Brain microvascular endothelial cell (primary cell): ENCODE data around the gene FYN.

Experiments
- DNase-seq: peaks from one replicate; pipeline ENCODE4 v3.0.0-alpha.2; 2020
- H3K27ac ChIP-seq: fragments of 250-450 bp; sonication (Bioruptor Pico); 2 replicates; pipeline ENCODE4 v1.5.1; 2020; ENCODE audit warnings: mild to moderate bottlenecking, moderate library complexity
- H3K27me3 ChIP-seq: fragments of 250-450 bp; sonication (Bioruptor Pico); replicated peaks from 2 replicates; pipeline ENCODE4 v1.5.1; 2020; ENCODE audit warnings: mild to moderate bottlenecking
- H3K36me3 ChIP-seq: fragments of 250-450 bp; sonication (Bioruptor Pico); replicated peaks from 2 replicates; pipeline ENCODE4 v1.5.1; 2020; ENCODE audit warnings: mild to moderate bottlenecking
- H3K4me3 ChIP-seq: 2 replicates; pipeline ENCODE4 v1.5.1; 2011; ENCODE audit warnings: low read depth, mild to moderate bottlenecking, control low read depth, low read length, moderate library complexity
- in situ Hi-C: cut with HindIII; loops from 2 replicates; pipeline ENCODE4 v1.10.0; 2017; ENCODE audit warnings: low sequenced_read_pairs, low pct_ligation_motif_present
- TF ChIP-seq, protein P1 (sequence below): IDR thresholded peaks from 2 replicates; pipeline ENCODE4 v1.5.1; 2011; ENCODE audit warnings: low read depth, mild to moderate bottlenecking, moderate library complexity, low read length, control low read depth, inconsistent platforms; ENCODE audit errors: missing control alignments

FYN gene

DNA sequence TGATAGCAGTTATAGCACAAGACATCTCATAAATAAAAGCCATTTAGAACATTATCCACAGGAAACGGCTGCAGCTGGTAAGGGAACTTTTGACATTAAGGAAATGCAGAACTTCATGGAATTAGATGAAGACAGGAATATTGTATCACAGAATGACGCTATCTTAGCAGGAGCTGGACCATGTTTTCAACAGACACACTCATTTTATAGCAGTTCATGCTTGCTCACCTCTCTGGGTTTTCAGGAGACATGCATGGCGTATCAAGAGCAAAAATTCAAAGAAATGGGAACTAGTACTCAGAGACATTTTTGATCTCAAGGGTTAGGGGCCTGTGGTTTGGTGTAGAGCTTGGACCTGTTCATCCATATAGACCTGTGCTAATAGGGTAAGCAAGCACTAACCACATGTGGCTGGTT, 125.0 kb downstream of the FYN start:
- no peaks in the 10 kb centered on the region for H3K27me3 ChIP-seq
- TF ChIP-seq, protein P1, sequence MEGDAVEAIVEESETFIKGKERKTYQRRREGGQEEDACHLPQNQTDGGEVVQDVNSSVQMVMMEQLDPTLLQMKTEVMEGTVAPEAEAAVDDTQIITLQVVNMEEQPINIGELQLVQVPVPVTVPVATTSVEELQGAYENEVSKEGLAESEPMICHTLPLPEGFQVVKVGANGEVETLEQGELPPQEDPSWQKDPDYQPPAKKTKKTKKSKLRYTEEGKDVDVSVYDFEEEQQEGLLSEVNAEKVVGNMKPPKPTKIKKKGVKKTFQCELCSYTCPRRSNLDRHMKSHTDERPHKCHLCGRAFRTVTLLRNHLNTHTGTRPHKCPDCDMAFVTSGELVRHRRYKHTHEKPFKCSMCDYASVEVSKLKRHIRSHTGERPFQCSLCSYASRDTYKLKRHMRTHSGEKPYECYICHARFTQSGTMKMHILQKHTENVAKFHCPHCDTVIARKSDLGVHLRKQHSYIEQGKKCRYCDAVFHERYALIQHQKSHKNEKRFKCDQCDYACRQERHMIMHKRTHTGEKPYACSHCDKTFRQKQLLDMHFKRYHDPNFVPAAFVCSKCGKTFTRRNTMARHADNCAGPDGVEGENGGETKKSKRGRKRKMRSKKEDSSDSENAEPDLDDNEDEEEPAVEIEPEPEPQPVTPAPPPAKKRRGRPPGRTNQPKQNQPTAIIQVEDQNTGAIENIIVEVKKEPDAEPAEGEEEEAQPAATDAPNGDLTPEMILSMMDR: no peak
- DNase-seq: no peak
- H3K4me3 ChIP-seq: no peak overlapping the region
- no peaks in the 10 kb centered on the region for H3K36me3 ChIP-seq
- in situ Hi-C loops: no loop called here
- H3K27ac ChIP-seq: no peak overlapping the region

DNA sequence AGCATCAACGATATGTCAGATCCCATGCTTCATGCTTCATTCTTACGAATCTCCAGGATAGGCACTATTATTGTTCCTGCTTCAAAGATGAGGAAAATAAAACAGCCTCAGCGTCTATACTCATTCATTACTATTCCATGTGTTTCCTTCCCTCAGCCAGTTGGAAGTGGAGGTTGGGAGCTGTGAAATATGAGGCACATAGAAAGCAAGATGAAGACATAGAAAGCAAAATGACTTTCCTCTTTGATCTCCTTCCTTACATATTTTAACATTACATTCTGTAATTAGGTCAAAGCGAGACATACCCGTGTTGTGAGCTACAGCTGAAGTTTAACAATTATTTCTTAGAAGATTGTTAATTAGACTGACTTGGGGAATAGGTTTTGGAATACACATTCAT, 125.4 kb downstream of the FYN start:
- TF ChIP-seq, protein P1: no peak
- Histone ChIP-seq H3K27ac (no peak overlapping the region), H3K27me3 (no peaks in the 10 kb centered on the region), H3K36me3 (no peaks in the 10 kb centered on the region), H3K4me3 (no peak overlapping the region)
- DNase-seq: no peak
- in situ Hi-C loops: no loop called here

GRCh38 chr6:111747396-111747795, 125.9 kb downstream of the FYN start:
- TF ChIP-seq, protein P1: no peak
- no peak for DNase-seq
- Histone ChIP-seq H3K27me3 (no peaks in the 10 kb centered on the region), H3K36me3 (no peaks in the 10 kb centered on the region), H3K4me3 (no peak overlapping the region), H3K27ac (no peak overlapping the region)
- in situ Hi-C loops: no loop called here

GRCh38 chr6:111746983-111747382, 126.3 kb downstream of the FYN start:
- no peaks in the 10 kb centered on the region for H3K36me3 ChIP-seq
- in situ Hi-C loops: no loop called here
- TF ChIP-seq, protein P1: no peak
- DNase-seq: no peak
- no peak overlapping the region for H3K27ac ChIP-seq
- H3K27me3 ChIP-seq: no peaks in the 10 kb centered on the region
- no peak overlapping the region for H3K4me3 ChIP-seq

DNA sequence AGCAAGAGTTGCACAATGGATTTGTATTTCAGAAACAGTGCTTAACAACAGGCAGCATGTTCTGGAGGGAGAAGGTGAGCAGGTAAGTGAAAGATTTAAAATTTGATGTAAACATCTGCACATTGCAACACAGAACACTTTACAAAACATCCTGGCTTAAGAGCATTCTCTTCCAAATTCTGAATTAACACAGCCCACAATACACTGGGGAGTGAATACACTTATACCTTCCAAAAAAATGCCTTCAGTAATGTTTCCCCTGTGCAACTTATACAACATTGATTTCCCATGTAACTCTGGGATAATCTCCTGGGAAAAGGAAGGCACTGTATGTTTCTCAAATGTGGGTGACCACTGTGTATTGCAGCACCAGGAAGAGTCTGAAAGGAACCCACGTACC, 127.6 kb downstream of the FYN start:
- TF ChIP-seq, protein P1: no peak
- in situ Hi-C loops: no loop called here
- Histone ChIP-seq H3K27me3 (no peaks in the 10 kb centered on the region), H3K27ac (no peak overlapping the region), H3K4me3 (no peak overlapping the region), H3K36me3 (no peaks in the 10 kb centered on the region)
- no peak for DNase-seq

DNA sequence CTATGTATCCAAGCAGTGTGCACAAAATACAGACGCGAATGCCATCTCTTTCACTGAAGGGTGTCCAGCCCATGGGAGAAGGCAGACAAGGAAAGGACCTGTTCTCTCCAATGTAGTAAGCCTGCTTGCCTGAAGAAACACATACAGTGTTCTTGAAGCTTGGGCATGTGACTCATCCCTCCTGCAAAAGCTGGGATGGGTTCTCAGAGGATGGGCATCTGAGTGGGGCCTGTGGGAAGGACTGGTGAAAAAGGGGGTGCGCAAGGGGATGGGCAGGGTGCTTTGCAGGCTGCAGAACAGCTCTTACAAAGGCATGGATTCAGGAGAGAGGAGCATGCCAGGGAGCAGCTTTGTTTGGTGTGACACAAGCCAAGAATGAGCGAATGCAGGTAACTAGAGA, 128.1 kb downstream of the FYN start:
- TF ChIP-seq, protein P1: no peak
- in situ Hi-C loops: no loop called here
- no peaks in the 10 kb centered on the region for H3K36me3 ChIP-seq
- H3K4me3 ChIP-seq: no peak overlapping the region
- no peaks in the 10 kb centered on the region for H3K27me3 ChIP-seq
- H3K27ac ChIP-seq: no peak overlapping the region
- no peak for DNase-seq
